ENCODE results near the gene OAS3. TPM values are rescaled to one million over a fixed set of nuclear protein-coding genes. Genes with fewer than 3 reads are reported as not detected.

OAS3 gene
- total and polyA plus RNA-seq, 2 donors (not counting 1 experiment from before 2014, with no cell fraction given) = 16.5 to 24.9 TPM

DNA sequence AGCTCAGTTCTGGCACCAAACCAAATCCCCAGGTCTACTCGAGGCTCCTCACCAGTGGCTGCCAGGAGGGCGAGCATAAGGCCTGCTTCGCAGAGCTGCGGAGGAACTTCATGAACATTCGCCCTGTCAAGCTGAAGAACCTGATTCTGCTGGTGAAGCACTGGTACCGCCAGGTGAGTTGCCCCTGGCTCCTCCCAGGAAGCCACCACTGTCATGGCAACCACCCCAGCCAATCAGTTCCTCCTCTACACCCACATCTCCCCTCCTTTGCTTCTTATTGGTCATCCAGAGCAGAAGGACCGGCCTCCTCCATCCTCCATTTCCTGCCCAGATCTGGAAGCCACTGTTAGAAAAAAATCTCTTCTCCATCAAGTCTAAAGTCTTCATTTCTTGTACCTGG, 22.8 kb downstream of the OAS3 start:
- ChIA-PET POLR2A (no interaction called here), CTCF (interaction anchor here (1.2 kb wide), 1 partner anchor 20 kb away, joined by 4 read pairs; no protein-coding TSS in a partner anchor)
- no peak overlapping the region for H3K4me3 ChIP-seq (ENCODE audit: control extremely low read depth in 1 of 5, extremely low read depth in 1 of 5, insufficient read depth in 1 of 5, low read depth in 2 of 5, low read length in 4 of 5)
- no peak for TF ChIP-seq EZH2 (IDR thresholded peaks at IDR 0.05; ENCODE audit: borderline replicate concordance, insufficient read depth, low read depth, low read length, poor library complexity, severe bottlenecking)
- TF ChIP-seq, protein P1, sequence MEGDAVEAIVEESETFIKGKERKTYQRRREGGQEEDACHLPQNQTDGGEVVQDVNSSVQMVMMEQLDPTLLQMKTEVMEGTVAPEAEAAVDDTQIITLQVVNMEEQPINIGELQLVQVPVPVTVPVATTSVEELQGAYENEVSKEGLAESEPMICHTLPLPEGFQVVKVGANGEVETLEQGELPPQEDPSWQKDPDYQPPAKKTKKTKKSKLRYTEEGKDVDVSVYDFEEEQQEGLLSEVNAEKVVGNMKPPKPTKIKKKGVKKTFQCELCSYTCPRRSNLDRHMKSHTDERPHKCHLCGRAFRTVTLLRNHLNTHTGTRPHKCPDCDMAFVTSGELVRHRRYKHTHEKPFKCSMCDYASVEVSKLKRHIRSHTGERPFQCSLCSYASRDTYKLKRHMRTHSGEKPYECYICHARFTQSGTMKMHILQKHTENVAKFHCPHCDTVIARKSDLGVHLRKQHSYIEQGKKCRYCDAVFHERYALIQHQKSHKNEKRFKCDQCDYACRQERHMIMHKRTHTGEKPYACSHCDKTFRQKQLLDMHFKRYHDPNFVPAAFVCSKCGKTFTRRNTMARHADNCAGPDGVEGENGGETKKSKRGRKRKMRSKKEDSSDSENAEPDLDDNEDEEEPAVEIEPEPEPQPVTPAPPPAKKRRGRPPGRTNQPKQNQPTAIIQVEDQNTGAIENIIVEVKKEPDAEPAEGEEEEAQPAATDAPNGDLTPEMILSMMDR (IDR thresholded peaks at IDR 0.05) = no peak
- DNase-seq = no peak
- H4K20me1 ChIP-seq (ENCODE audit: control insufficient read depth, insufficient read depth, low read length, poor library complexity, severe bottlenecking) = no peaks in the 10 kb centered on the region
- intact Hi-C loops (cut with micrococcal nuclease) = no loop called here
- H3K79me2 ChIP-seq (ENCODE audit: control insufficient read depth, insufficient read depth, low read length) = no peaks in the 10 kb centered on the region
- peaks cover 0 to 49% of the 10 kb centered on the region in 2 experiments for H3K36me3 ChIP-seq (replicated peaks in 1 of 2; ENCODE audit: control extremely low read depth in 1 of 2, control insufficient read depth in 1 of 2, extremely low read depth in 1 of 2, insufficient read depth in 2 of 2, low read length in 1 of 2)
- no peak overlapping the region for H2AFZ ChIP-seq (ENCODE audit: insufficient read depth, low read depth, low read length, poor library complexity, severe bottlenecking)
- H3K4me3 Mint-ChIP-seq = no peak overlapping the region
- peaks cover 0 to 6% (median 0%) of the 10 kb centered on the region in 3 donors for H3K9me3 ChIP-seq (ENCODE audit: control extremely low read depth in 1 of 3, control insufficient read depth in 2 of 3, insufficient read depth in 1 of 3, low read length in 2 of 3)
- H3K27ac Mint-ChIP-seq = no peak overlapping the region
- H3K27me3 ChIP-seq (replicated peaks in 1 of 4; ENCODE audit: control extremely low read depth in 1 of 4, control insufficient read depth in 3 of 4, insufficient read depth in 4 of 4, low read length in 3 of 4) = no peaks in the 10 kb centered on the region
- H3K27ac ChIP-seq (ENCODE audit: low read length in 2 of 2) = no peak overlapping the region
- H3K9me3 Mint-ChIP-seq (ENCODE audit: insufficient read depth) = peaks cover 6% of the 10 kb centered on the region
- 79% methylated on average over 7 of the region's 7 CpGs for WGBS (ENCODE audit: insufficient coverage)
- no peaks in the 10 kb centered on the region for H3K4me1 Mint-ChIP-seq
- no peaks in the 10 kb centered on the region for H3K27me3 Mint-ChIP-seq
- H3K4me2 ChIP-seq (replicated peaks; ENCODE audit: low read depth, low read length, poor library complexity, severe bottlenecking) = no peak overlapping the region
- H3K4me1 ChIP-seq (ENCODE audit: control insufficient read depth in 2 of 2, insufficient read depth in 2 of 2, low read length in 2 of 2) = no peaks in the 10 kb centered on the region
- no peak overlapping the region for H3K9ac ChIP-seq (ENCODE audit: low read length)
- no peak for ATAC-seq (ENCODE audit: low read depth)

DNA sequence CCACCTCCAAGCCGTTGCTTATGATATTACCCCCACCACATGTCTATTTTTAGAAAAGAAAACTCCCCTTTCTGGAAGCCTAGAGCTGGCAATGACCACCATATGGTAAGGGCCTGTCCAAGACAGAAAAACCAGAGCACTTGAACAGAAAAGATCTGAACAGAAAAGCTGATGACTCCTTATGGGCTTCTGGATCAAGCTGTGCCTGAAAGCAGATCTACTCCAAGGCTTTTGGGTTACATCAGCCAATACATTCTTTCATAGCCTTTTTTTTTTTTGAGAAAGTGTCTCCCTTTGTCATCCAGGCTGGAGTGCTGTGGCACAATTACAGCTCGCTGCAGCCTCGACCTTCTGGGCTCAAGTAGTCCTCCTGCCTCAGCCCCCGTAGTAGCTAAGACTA, 23.3 kb downstream of the OAS3 start:
- Histone ChIP-seq H2AFZ (ENCODE audit: insufficient read depth, low read depth, low read length, poor library complexity, severe bottlenecking) (no peak overlapping the region), H3K9ac (ENCODE audit: low read length) (no peak overlapping the region), H3K4me1 (ENCODE audit: control insufficient read depth in 2 of 2, insufficient read depth in 2 of 2, low read length in 2 of 2) (no peaks in the 10 kb centered on the region), H3K27me3 (replicated peaks in 1 of 4; ENCODE audit: control extremely low read depth in 1 of 4, control insufficient read depth in 3 of 4, insufficient read depth in 4 of 4, low read length in 3 of 4) (no peaks in the 10 kb centered on the region), H3K4me2 (replicated peaks; ENCODE audit: low read depth, low read length, poor library complexity, severe bottlenecking) (no peak overlapping the region), H3K79me2 (ENCODE audit: control insufficient read depth, insufficient read depth, low read length) (no peaks in the 10 kb centered on the region), H3K4me3 (ENCODE audit: control extremely low read depth in 1 of 5, extremely low read depth in 1 of 5, insufficient read depth in 1 of 5, low read depth in 2 of 5, low read length in 4 of 5) (no peak overlapping the region), H4K20me1 (ENCODE audit: control insufficient read depth, insufficient read depth, low read length, poor library complexity, severe bottlenecking) (no peaks in the 10 kb centered on the region), H3K9me3 (ENCODE audit: control extremely low read depth in 1 of 3, control insufficient read depth in 2 of 3, insufficient read depth in 1 of 3, low read length in 2 of 3) (peaks cover 0 to 6% (median 0%) of the 10 kb centered on the region in 3 donors), H3K27ac (ENCODE audit: low read length in 2 of 2) (no peak overlapping the region), H3K36me3 (replicated peaks in 1 of 2; ENCODE audit: control extremely low read depth in 1 of 2, control insufficient read depth in 1 of 2, extremely low read depth in 1 of 2, insufficient read depth in 2 of 2, low read length in 1 of 2) (peaks cover 0 to 49% of the 10 kb centered on the region in 2 experiments)
- TF ChIP-seq, protein P1 (IDR thresholded peaks at IDR 0.05) = no peak
- TF ChIP-seq EZH2 (IDR thresholded peaks at IDR 0.05; ENCODE audit: borderline replicate concordance, insufficient read depth, low read depth, low read length, poor library complexity, severe bottlenecking) = no peak
- Mint-ChIP-seq H3K4me1 (no peaks in the 10 kb centered on the region), H3K27me3 (no peaks in the 10 kb centered on the region), H3K4me3 (no peak overlapping the region), H3K9me3 (ENCODE audit: insufficient read depth) (peaks cover 6% of the 10 kb centered on the region), H3K27ac (no peak overlapping the region)
- ChIA-PET CTCF (interaction anchor here (1.1 kb wide), 1 partner anchor 69 kb away, joined by 3 read pairs; no protein-coding TSS in a partner anchor), POLR2A (no interaction called here)
- intact Hi-C loops (cut with micrococcal nuclease) = no loop called here
- ATAC-seq (ENCODE audit: low read depth) = no peak
- 92% methylated on average over 3 of the region's 4 CpGs for WGBS (ENCODE audit: insufficient coverage)
- no peak for DNase-seq
